ENCODE data around the gene TIMP2. TPM values are rescaled to one million over a fixed set of nuclear protein-coding genes. Genes with fewer than 3 reads are reported as not detected.
A peak's percentile ranks its signal among the peaks of the same experiment; 100 is the strongest.
"Not testable (repeated sequence)": the region's sequence is repeated elsewhere in the genome, so short reads cannot be mapped to it uniquely, and the experiment has no call there.

The TIMP2 gene
- total RNA-seq, 4 donors from 2014 or later: 52.9 to 133 (median 82.2) TPM

- no peak overlapping the region for H3K27ac ChIP-seq
- H3K9me3 ChIP-seq: no peaks in the 10 kb centered on the region
- DNase-seq: no peak
- peaks cover 9% of the 10 kb centered on the region in 2 donors for H3K4me1 ChIP-seq
- intact Hi-C loops (cut with DNase I): no loop called here
- WGBS, 2 donors: 89 to 90% methylated on average over 7 of the region's 7 CpGs
- H3K36me3 ChIP-seq: no peaks in the 10 kb centered on the region
- TF ChIP-seq CTCF (IDR thresholded peaks at IDR 0.05) (no peak), POLR2A (IDR thresholded peaks at IDR 0.05) (no peak)
- H3K4me3 ChIP-seq (replicated peaks in 1 of 3): no peak overlapping the region
- H3K27me3 ChIP-seq: no peaks in the 10 kb centered on the region
Observed at GRCh38 chr17:78905541-78905940, 19.6 kb downstream of the TIMP2 start.

GRCh38 chr17:78905116-78905515 is 20.1 kb downstream of the TIMP2 start:
- no peak overlapping the region for H3K27ac ChIP-seq
- H3K4me1 ChIP-seq: peaks cover 9% of the 10 kb centered on the region in 2 donors
- H3K27me3 ChIP-seq: no peaks in the 10 kb centered on the region
- H3K36me3 ChIP-seq: no peaks in the 10 kb centered on the region
- DNase-seq: no peak
- TF ChIP-seq CTCF (IDR thresholded peaks at IDR 0.05) (no peak), POLR2A (IDR thresholded peaks at IDR 0.05) (no peak)
- intact Hi-C loops (cut with DNase I): no loop called here
- H3K4me3 ChIP-seq (replicated peaks in 1 of 3): no peak overlapping the region
- no peaks in the 10 kb centered on the region for H3K9me3 ChIP-seq
- 85 to 91% methylated on average over 6 of the region's 6 CpGs for WGBS, 2 donors

DNA sequence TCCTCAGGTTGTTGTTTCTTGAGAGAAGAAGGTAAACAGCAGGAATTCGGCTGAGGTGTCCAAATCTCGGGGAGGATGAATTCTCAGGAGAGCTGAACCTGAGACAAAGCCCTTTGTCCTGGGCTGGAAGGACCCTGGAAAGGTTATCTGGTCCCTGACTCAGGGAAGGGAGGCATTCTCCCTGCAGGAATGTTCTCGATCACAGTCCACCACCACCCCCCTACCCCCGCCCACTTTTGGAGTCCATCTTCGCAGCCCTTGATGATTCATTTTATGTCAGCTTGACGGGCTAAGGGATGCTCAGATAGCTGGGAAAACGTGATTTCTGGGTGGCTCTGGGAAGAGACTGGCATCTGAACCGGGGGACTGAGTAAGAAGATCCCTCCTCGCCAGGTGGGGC is 20.8 kb downstream of the TIMP2 start:
- peaks cover 9 to 13% of the 10 kb centered on the region in 2 donors for H3K4me1 ChIP-seq
- H3K27ac ChIP-seq: no peak overlapping the region

GRCh38 chr17:78903101-78903779 is 21.9 kb downstream of the TIMP2 start, which contains the start of gene CEP295NL:
Gene CEP295NL (minus strand): TSS chr17:78903201. CDS start chr17:78901828, 1,373 bp downstream.
- H3K27ac ChIP-seq: no peak within 1 kb of the TSS
- DNase-seq: peak; percentile 51 to 54
- H3K4me3 ChIP-seq (replicated peaks in 1 of 3): no peak within 1 kb of the TSS
- TF ChIP-seq POLR2A (IDR thresholded peaks at IDR 0.05) (no peak), CTCF (IDR thresholded peaks at IDR 0.05) (no peak)
- WGBS, 2 donors: 71 to 78% methylated on average over 16 to 17 of the region's 17 CpGs
- no peaks in the 10 kb centered on the region for H3K9me3 ChIP-seq
- H3K4me1 ChIP-seq: peaks cover 9 to 19% of the 10 kb centered on the region in 2 donors
- intact Hi-C loops (cut with DNase I): no loop called here
- no peaks in the 10 kb centered on the region for H3K27me3 ChIP-seq
- no peaks in the 10 kb centered on the region for H3K36me3 ChIP-seq

More for the DNA sequence above, 20.8 kb downstream of the TIMP2 start:
- Histone ChIP-seq H3K27me3 (no peaks in the 10 kb centered on the region), H3K36me3 (no peaks in the 10 kb centered on the region), H3K4me3 (replicated peaks in 1 of 3) (no peak overlapping the region), H3K9me3 (no peaks in the 10 kb centered on the region)
- 90 to 91% methylated on average over 9 of the region's 9 CpGs for WGBS, 2 donors
- intact Hi-C loops (cut with DNase I): no loop called here
- no peak for DNase-seq
- TF ChIP-seq CTCF (IDR thresholded peaks at IDR 0.05) (no peak), POLR2A (IDR thresholded peaks at IDR 0.05) (no peak)

DNA sequence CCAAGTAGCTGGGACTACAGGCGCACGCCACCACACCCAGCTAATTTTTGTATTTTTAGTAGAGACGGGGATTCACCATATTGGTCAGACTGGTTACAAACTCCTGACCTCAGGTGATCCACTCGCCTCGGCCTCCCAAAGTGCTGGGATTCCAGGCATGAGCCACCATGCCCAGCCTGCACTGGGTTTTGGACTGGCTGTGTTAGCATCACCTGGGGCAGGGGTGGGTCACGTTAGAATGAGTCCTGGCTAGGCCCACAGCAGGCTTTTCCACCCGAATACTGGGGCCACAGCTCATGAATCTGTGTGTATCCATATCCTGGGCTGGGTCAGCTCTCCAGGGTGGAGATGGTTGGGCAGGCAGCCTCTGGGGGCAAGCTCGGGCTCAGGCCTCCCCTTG is 23.0 kb downstream of the TIMP2 start:
- DNase-seq; H3K36me3 ChIP-seq; H3K27me3 ChIP-seq; H3K9me3 ChIP-seq; H3K4me3 ChIP-seq (replicated peaks in 1 of 3); H3K27ac ChIP-seq; intact Hi-C loops (cut with DNase I): not testable (repeated sequence)
- 94 to 99% methylated on average over 6 to 8 of the region's 8 CpGs for WGBS, 2 donors
- peaks cover 9 to 27% of the 10 kb centered on the region in 2 donors for H3K4me1 ChIP-seq
